ENCODE measurements around the gene ZBTB44.

Gene ZBTB44

DNA sequence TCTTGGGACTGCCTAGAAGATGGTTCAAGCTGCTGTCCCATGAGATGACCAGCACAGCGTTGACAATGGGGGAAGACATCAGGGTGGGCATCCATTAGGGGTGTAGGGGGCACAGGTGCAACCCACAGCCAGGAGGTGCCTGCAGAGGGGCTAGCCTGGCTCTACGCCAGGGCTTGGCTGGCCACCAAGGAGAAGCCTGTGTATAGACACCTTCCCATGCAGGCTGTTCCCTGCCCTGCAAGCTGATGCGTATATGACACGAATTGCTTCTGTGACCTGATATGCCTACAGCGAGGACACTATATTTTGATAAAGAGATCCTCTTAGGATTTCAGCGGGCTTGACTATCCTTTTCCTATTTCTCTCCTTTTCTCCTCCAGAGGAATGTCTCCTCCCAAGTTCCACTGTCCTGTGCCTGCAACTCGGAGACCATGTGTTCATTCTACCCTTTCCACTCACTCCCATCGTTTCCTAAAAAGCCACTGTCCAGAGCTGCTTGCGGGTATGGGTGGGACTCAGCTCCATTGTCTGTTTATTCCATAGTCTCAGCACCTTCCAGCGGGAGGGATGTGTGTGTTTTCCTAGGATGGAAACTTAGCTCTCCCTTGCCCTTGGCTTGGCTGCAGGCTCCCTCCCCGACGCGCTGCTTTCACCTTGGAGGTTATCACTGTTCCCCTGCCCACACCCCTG is 99.0 kb downstream of the ZBTB44 start:
- DNase-seq (ENCODE audit: low read depth in 2 of 2), result no peak

DNA sequence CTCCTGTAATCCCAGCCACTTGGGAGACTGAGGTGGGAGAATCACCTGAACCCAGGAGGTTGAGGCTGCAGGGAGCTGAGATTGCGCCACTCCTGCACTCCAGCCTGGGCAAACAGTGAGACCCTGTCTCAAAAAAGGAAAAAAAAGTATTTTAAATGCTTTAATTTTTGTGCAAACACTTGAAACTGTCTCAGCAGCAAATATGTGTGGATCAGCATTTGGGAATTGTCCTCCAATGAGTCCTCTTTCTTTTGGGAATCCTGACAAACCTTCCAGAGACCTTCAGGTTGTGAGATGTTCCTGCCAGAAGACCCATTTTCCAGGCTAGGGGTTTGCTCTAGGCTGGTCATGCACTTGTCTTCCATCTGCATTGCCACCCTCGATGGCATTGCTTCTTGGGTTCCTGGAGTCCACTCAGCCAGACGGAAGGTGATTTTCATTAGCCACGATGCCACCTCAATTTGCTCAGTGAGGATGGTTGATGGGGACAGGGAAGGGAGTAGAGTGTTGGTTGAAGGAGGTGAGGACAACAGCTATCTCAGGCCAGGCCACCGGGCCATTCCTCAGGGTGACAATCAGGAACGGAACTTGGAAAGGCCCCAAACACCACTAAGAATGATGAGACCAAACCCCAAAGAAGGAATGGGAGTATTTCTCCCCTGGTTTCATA is 99.7 kb downstream of the ZBTB44 start:
- no peak for DNase-seq (ENCODE audit: low read depth in 2 of 2)

DNA sequence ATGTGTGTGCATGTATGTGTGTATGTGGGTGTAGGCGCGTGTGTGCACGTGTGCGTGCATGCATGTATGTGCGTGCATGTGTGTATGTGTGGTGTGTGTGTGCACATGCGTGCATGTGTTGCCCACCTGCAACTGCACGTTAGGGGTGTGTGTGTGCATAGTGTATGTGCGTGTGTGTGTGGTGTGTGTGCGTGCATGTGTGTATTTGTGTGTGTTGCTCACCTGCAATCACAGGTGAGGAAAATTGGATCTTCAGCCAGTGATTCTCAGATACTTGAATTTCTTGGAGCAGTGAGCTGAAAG is 100.8 kb downstream of the ZBTB44 start:
- DNase-seq (ENCODE audit: low read depth in 2 of 2), result no peak

DNA sequence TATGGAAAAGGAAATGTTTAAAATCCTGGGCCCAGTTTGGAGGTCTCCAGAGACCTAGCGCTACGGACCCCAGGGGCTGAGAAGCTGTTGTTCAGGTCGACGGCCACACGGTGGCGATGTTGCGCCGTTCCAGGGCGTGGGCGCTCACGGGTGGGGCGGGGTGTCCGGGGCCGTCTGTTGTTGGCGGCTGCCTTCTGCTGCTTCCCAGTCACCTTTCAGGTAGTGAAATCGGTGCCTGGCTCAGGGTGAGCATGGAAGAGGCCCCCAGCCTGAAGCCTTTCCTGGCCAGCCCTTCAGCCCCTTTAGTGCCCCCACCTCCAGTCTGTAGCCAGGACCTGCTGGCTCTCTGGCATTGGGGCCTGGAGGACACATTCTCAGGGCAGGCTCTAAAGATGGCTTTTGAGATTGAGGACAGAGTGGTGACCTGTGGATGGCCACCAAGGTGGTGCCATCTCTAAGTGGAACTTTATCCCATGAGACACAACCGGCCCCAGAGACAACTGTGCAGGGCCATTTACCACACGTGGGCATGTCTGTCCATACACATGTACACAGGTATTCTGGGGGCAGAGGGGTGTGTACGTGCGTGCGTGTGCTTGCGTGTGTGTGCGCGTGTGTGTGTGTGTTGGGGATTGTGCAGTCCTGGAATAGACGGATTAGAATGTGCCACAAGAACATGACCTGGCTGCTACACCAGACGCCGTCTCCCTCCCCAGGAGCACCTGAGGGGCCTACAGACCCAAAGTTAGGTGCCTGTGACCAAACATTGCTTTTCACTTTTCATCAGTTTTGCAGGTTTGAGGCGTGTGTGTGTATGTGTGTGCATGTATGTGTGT is 101.4 kb downstream of the ZBTB44 start:
- DNase-seq (ENCODE audit: low read depth in 2 of 2), result peak; percentile 25 to 42

DNA sequence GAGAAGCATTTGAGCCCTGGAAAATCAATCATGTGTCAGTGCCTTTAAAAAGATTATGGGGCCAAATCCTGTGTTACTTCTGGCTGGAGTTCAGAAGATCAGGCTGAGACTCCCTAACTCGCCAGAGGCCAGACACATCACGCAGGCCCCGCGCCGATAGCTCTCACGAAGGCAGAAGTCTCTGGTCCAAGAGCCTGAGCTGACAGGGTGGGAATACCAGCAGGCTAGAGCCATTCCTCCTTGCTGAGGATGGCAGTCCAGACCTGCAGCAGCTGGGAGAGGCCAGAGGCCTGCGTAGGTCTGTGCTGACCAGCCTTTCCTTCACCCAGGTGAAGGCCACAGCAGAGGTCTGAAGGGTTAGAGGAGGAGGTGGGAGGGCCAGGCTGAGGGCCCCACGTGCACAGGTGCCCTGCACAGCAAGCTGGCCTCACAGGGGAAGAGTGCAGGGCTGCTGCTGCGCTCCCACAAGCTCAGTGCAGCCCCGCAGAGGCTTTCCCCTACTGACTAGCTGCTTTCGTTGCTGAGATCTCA is 102.2 kb downstream of the ZBTB44 start:
- DNase-seq (ENCODE audit: low read depth in 2 of 2), result no peak

DNA sequence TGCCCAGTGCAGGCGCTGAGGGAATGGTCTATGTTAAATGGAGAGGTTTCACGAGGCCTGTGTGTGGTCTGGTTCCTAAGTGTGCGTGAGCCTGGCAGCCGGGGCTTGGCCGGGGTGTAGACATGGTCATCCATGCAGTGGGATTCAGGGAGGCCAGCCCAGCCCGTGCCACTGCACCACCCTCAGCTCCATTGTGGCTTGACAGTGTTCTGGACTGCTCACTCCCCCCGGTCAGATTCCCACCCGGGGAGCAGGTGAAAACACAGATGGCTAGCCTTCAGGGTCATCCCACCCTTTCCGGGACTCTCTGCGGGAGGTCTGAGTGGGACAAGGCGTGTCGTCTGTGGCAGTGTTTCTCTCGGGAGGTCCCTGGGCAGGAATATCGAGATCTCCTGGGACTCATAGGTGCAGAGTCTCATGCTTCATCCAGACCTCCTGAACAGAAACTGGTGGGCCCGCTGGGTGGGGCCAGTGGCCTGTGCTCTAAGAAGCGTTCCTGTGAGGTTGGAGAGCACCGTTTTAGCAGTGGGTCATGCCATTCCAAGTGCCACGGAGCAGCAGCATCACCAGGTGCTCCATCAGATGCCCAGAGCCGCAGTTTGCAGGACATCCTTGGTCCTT is 102.8 kb downstream of the ZBTB44 start:
- DNase-seq (ENCODE audit: low read depth in 2 of 2), result no peak

- no peak for DNase-seq (ENCODE audit: low read depth in 2 of 2)
Observed at GRCh38 chr11:130211144-130211543, 103.6 kb downstream of the ZBTB44 start.

DNA sequence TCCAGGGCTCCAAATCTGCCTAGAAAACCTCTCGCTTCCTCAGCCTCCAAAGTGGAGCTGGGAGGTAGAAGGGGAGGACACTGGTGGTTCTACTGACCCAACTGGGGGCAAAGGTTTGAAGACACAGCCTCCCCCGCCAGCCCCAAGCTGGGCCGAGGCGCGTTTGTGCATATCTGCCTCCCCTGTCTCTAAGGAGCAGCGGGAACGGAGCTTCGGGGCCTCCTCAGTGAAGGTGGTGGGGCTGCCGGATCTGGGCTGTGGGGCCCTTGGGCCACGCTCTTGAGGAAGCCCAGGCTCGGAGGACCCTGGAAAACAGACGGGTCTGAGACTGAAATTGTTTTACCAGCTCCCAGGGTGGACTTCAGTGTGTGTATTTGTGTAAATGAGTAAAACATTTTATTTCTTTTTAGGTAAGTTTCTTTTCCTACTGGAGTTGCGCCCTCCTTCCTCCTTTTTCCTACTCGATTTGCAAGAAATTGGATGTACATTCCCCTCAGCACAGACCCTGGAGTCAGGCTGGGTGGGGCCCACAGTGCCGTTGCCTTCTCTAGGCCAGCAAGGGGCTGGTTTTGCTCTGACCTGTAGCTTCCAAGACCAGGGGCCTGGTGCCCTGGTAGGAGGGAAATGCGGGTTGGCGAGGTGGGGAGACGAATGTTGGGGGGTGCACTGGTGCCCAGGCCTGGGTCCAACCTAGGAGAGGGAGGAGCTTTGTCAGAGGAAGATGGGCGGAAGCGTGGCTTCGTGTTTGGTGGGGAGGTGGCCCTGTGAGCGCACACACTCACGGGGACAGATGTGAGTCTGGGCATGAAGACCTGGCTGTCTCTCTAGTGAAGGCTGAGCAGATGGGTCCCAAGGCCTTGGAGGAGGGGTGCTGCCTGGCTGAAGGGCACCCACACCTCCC is 104.5 kb downstream of the ZBTB44 start:
- no peak for DNase-seq (ENCODE audit: low read depth in 2 of 2)

- DNase-seq (ENCODE audit: low read depth in 2 of 2), result no peak
Observed at GRCh38 chr11:130209128-130209932, 105.4 kb downstream of the ZBTB44 start.

- DNase-seq (ENCODE audit: low read depth in 2 of 2), result no peak
Observed at GRCh38 chr11:130208241-130209127, 106.2 kb downstream of the ZBTB44 start.

DNA sequence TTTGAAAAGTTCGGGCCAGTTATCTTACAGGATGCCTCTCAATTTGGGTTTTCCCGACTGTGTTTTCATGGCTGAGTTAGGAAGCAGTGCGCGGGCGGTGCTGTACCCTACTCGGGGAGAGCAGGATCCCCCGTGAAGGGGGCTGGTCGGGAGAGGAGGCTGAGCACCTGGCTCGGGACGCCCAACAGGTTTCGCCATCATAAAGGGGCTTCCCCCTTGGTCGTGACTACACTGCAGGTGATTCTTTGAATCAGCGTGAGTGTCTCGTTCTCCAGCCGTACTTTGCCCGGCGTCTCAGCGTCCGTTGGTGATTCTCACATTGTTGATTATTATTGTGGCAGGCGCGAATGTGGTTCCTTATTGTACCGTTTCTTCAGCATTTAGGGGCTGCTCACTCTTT is 108.6 kb downstream of the ZBTB44 start:
- no peak for DNase-seq (ENCODE audit: low read depth in 2 of 2)

DNA sequence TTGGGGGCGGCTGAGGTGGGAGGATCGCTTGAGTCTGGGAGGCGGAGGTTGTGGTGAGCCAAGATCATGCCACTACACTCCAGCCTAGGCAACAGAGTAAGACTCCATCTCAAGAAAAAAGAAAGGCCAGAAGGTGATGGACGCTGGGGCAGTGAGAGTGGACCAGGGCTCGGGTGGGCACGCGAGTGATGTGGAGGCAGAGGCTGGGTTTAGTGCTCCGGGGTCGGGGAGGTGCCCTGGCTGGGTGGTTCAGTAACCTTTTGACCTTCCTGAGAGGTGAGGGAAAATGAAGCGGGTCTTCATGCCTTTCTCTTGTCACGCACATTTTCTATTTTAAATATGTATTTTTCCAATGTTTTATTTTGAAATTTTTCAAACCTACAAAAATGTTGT is 110.0 kb downstream of the ZBTB44 start:
- DNase-seq (ENCODE audit: low read depth in 2 of 2), result no peak

DNA sequence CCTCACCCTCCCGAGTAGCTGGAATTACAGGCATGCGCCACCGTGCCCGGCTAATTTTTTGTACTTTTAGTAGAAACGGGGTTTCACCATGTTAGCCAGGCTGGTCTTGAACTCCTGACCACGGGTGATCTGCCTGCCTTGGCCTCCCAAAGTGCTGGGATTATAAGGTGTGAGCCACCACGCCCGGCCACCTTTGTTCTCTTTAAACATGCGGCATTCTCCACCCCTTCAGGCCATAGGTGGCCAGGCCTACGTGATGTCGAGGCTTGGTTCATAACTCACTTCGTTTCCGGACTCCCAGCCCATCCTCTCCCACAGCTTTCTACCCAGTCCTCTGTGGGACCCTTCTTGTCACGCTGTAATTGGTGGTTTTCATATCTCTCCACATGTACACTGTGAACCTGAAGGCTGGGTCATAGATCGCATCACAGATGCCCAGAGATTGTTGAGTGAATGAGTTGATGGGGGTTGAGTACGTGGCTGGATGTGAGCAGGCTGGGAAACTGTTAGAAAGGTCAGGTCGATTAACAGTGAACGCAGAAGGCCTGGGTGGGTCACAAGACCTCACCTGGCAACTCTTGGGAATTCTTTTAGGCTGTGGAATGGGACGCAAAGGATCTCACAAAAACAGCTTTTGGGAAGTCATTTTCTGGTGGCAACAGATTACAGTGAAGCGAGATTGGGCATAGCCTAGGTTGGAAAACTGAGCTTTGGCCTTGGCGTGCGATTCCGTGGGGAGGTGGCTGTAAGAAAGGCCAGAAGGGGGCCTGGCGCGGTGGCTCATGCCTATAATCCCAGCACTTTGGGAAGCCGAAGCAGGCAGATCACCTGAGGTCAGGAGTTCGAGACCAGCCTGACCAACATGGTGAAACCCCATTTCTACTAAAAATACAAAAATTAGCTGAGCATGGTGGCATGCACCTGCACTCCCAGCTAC is 110.7 kb downstream of the ZBTB44 start:
- no peak for DNase-seq (ENCODE audit: low read depth in 2 of 2)

- DNase-seq (ENCODE audit: low read depth in 2 of 2), result no peak
Observed at GRCh38 chr11:130202818-130203689, 111.7 kb downstream of the ZBTB44 start.

DNA sequence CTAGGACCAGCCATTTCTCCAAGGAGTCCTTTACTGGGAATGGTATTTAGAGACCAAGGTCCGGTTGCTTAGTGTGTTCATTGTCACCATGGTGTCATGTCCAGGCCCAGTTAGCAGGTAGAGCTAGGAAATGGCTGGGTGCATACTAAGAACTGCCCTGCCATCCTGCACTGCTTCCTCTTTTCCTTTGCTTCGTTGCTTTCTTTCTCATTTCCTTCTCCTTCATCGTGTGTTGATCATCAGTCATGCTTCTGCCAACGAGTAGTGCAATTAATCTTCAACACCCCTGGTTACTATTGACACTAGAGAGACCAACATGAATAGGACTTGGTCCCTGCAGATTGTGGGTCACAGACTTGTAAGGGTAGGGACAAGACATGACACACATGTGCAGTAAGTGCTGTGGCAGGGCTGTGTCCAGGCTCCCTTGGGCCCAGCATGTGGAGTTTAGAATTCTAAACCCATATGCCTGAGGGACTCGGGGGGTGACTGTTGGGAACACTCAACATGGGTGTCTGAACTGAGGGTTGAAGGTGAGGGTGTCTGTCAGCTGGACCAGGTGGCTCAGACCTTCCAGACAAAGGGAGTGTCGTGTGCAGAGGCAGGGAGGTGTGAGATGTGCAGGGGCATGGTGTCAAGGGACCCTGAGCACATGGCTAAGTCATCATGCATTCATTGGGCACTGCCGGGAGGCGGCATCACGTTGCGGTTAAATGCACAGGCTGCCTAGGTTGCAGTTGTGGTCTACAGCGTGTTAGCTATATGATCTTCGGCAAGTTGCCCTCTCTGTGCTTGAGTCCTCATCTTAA is 112.5 kb downstream of the ZBTB44 start:
- no peak for DNase-seq (ENCODE audit: low read depth in 2 of 2)

GRCh38 chr11:130201026-130201425 is 113.7 kb downstream of the ZBTB44 start:
- no peak for DNase-seq (ENCODE audit: low read depth in 2 of 2)
